C1 segment of cervical spinal cord (tissue), 14 donors: ENCODE results near the gene RRP9.
"Not testable (repeated sequence)": the region's sequence is repeated elsewhere in the genome, so short reads cannot be mapped to it uniquely, and the experiment has no call there.

Experiments
- DNase-seq, 14 donors: peaks; one replicate each; lab custom pipeline; 2025; lab: John Stamatoyannopoulos, UW

The RRP9 gene

GRCh38 chr3:51908026-51908425 lies 33.7 kb downstream of the RRP9 start:
- DNase-seq: no peak

DNA sequence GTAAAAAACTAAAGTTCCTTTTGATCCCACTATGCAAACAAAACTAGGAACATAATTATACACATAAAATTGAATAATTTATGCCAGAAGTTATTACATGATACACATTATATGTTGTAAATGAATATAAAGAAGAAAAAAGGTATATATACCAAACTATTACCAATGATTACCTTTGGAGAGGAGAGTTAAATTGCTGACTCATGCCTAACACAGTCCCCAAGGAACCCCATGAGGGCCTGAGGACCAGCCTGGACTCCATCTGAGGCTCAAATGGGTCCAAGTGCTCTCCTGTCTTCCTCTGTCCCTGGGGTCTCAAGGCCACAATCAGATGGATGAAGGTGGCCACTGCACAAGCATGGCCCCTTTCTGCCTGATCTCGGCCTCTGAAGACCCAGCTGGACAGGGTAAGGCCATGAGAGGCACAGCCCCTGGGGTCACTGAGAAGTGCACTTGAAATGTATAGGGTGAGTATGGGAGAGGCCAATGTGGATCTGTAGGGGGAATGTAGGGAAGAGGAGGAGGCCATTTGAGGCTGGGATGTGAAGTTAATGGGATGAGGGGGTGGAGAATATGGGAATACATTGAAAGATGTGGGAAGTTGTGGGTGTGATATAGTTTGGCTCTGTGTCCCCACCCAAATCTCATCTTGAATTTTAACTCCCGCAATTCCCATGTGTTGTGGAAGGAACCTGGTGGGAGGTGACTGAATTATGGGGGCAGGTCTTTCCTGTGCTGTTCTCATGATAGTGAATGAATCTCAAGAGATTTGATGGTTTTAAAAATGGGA lies 37.5 kb downstream of the RRP9 start:
- DNase-seq: no peak

GRCh38 chr3:51902361-51902760 lies 39.3 kb downstream of the RRP9 start:
- not testable (repeated sequence) for DNase-seq

- DNase-seq: not testable (repeated sequence)
Observed at GRCh38 chr3:51900043-51900442, 41.7 kb downstream of the RRP9 start.

DNA sequence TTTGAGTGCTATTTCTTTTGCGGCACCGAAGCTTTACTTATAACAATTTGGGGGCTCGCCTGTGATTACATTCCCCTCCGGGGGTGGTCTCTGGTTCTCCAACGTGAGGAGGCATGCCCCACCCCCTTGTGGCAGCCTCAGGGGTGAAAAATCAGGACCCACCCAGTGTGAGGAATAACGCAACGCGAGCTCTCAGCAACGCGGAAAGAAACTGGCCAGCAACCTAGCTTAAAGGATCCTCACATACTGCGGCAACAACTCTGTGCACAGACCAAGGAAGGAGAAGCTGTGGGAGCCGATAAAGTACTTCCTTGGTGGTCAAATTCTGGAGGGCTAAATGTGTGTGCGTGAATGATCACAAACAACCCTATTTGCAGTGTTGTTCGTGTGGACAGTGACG lies 44.3 kb downstream of the RRP9 start:
- no peak for DNase-seq

- no peak for DNase-seq
Observed at GRCh38 chr3:51896607-51897305, 44.9 kb downstream of the RRP9 start.

- no peak for DNase-seq
Observed at GRCh38 chr3:51894939-51895338, 46.8 kb downstream of the RRP9 start.

- no peak for DNase-seq
Observed at GRCh38 chr3:51894391-51894790, 47.3 kb downstream of the RRP9 start.

DNA sequence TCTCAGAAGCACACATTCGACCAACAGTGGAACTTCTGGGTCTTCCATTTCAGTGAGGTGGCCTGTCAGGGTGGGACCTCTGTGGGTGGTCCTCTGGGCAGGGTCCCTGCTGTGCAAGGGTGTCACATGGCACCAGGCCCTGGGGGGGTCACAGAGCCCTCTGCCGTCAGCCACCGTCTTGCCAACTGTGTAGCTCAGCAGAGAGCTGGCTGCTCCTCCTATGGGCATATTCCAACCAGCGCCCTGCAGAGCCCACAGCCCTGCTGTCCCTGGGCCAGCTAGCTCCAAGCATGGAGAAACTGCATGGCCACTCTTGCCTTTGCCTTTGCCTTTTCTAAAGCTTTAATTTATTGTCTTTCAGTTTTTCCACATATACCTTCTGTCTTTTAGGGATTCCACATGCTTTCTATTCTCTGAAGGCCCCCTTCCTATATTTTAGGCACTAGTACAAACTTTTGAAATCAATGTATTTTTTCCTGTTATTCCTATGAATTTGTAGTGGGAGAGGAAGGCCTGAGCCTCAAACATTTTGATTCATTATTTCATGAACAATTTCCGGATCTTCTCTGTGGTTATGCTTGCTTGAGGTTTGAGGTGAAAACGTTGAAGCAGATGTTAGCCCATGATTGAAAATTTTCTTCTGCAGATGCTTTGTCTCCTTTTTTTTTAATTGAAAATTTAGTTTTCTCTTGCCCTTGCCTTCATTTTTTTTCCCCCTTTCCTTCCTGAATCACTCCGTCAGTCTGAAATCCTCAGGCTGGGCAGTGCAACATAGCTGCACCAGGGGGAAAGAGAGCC lies 50.3 kb downstream of the RRP9 start:
- DNase-seq: peak in 1 of 14 donors; percentile 35

GRCh38 chr3:51888463-51889105 lies 53.1 kb downstream of the RRP9 start:
- DNase-seq: no peak

GRCh38 chr3:51887620-51888019 lies 54.1 kb downstream of the RRP9 start:
- no peak for DNase-seq

- no peak for DNase-seq
Observed at GRCh38 chr3:51886447-51886846, 55.3 kb downstream of the RRP9 start.
